Measurements from ENCODE around the gene PAF1. TPM values are rescaled to one million over a fixed set of nuclear protein-coding genes. Genes with fewer than 3 reads are reported as not detected.
"Not testable (repeated sequence)": the region's sequence is repeated elsewhere in the genome, so short reads cannot be mapped to it uniquely, and the experiment has no call there.

PAF1 gene
- total RNA-seq, 2 donors from 2014 or later, result 31.9 to 41.6 TPM

DNA sequence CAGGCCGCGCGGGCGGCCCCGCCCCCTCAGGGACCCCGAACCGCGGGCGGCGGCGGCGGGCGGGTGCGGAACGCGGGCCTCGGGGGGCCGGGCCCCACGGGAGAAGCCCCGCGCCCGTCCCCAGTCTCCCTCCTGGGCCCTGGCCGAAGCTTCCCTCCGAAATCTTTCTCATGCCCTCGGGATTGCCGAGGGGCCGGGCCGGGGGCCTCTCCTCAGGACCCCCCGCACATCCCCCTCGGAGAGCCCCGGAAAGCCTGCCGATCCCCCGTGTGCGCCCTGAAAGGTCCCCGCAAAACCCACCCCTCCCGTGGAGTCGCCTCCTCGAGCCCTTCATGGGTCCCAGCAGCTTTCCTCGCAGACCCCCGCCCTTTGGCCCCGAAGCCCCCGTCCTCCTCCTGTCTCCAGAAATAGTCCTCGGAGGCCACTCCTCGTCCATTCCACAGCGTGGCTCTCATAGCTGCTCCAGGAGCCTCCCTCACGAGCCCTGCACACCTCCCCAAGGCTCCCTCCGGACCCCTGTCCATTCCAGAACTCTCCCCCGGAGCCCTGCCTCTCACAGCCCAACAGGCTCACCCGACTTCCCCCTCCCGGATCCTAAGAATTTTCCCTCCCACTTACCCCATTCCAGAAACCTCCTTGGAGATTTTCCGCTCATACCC lies 48.1 kb downstream of the PAF1 start:
- H3K27ac ChIP-seq, result peak overlapping the region; percentile 27
- intact Hi-C loops (cut with DNase I), result no loop called here
- peaks cover 5% of the 10 kb centered on the region for H3K4me1 ChIP-seq
- peak overlapping the region; percentile 63 for H3K4me3 ChIP-seq
- no peak for DNase-seq
- H3K9ac ChIP-seq (ENCODE audit: low read depth in 2 of 2, low read length in 2 of 2), result peak overlapping the region; percentile 88 to 93
- H3K9me3 ChIP-seq, result no peaks in the 10 kb centered on the region
- no peaks in the 10 kb centered on the region for H3K36me3 ChIP-seq
- TF ChIP-seq CTCF (IDR thresholded peaks at IDR 0.05), result no peak
- H3K27me3 ChIP-seq, result no peaks in the 10 kb centered on the region

DNA sequence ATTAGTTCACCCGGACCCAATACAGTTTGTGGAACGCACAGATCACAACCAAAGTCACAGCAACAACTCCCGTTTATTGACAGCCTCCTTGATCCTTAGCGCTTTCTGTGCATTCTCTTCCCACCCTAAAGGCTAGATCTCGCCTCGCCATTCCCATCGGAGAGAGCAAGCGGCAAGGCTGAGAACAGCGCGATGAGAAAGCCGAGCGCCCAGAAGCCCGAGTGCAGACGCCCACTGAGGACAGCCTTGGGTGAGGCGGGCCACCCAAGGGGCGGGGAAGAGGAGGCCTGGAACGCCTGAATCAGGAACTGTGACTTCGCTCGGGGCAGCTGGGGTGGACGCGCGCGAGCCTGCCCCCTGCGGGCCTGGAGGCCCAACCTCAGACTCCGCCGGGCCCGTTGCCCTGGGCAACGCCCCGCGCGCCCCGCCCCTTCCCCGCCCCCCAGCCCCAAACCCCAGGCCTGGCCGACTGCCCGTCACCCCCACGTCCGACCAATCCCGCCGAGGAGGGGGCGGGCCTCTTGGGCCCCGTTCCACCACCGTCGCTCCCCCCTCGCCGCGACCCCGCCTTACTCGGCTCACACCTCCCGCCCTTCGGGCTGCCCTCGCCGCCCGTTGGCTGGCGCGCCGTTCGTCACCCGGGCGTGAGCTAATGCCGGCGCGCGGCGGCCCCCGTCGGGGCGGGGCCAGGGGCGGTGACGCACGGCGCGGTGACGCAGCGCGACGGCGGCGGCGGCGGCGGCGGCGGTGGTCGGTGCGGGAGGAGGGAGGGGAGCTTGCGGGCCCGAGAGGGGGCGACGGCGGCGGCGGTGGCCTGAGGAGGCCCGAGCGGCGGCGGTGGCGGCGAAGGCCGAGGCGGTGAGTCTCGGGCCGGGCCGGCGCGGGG lies 48.9 kb downstream of the PAF1 start, which contains the start of gene SAMD4B:
Gene SAMD4B (plus strand): TSS at position 703 of the 886 bp plus-strand sequence. CDS start 14,473 bp downstream, outside the sequence.
- peak; percentile 98 for DNase-seq
- H3K9ac ChIP-seq (ENCODE audit: low read depth in 2 of 2, low read length in 2 of 2), result peak within 1 kb of the TSS; percentile 93 to 97
- peak within 1 kb of the TSS; percentile 89 for H3K27ac ChIP-seq
- peak within 1 kb of the TSS; percentile 80 for H3K4me3 ChIP-seq
- no peaks in the 10 kb centered on the region for H3K36me3 ChIP-seq
- H3K9me3 ChIP-seq, result no peaks in the 10 kb centered on the region
- peak; percentile 84 for TF ChIP-seq CTCF (IDR thresholded peaks at IDR 0.05)
- H3K27me3 ChIP-seq, result no peaks in the 10 kb centered on the region
- intact Hi-C loops (cut with DNase I), result no loop called here
- H3K4me1 ChIP-seq, result peaks cover 5% of the 10 kb centered on the region

- intact Hi-C loops (cut with DNase I), result no loop called here
- peak overlapping the region; percentile 72 to 97 for H3K9ac ChIP-seq (ENCODE audit: low read depth in 2 of 2, low read length in 2 of 2)
- TF ChIP-seq CTCF (IDR thresholded peaks at IDR 0.05), result no peak
- peak overlapping the region; percentile 80 for H3K4me3 ChIP-seq
- peak; percentile 38 for DNase-seq
- no peaks in the 10 kb centered on the region for H3K36me3 ChIP-seq
- H3K9me3 ChIP-seq, result no peaks in the 10 kb centered on the region
- H3K27ac ChIP-seq, result peak overlapping the region; percentile 89
- peaks cover 5% of the 10 kb centered on the region for H3K4me1 ChIP-seq
- no peaks in the 10 kb centered on the region for H3K27me3 ChIP-seq
These were observed 49.7 kb downstream of the PAF1 start for GRCh38 chr19:39341129-39341718.

- H3K4me1 ChIP-seq; intact Hi-C loops (cut with DNase I); DNase-seq: not testable (repeated sequence)
These were observed 50.8 kb downstream of the PAF1 start for GRCh38 chr19:39340156-39340555.

DNA sequence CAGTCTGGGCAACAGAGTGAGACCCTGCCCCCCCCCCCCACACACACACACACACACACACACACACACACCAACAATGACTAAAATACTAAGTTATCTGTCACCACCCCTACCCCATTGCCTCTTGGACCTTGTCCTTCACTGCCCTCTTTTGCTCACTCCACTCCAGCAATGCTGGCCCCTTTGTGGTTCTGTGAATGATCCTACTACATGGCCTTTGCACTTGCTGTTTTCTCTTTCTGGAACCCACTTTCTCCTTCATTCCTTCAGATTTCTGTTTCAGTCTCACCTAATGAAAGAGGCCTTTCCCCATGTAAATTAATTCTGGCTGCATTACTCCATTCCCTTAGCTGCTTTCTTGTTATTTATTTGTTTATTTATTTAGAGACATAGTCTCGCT lies 51.2 kb downstream of the PAF1 start:
- no peak overlapping the region for H3K4me3 ChIP-seq
- no peak overlapping the region for H3K9ac ChIP-seq (ENCODE audit: low read depth in 2 of 2, low read length in 2 of 2)
- H3K27me3 ChIP-seq, result no peaks in the 10 kb centered on the region
- no peaks in the 10 kb centered on the region for H3K36me3 ChIP-seq
- intact Hi-C loops (cut with DNase I), result no loop called here
- DNase-seq, result no peak
- peaks cover 5% of the 10 kb centered on the region for H3K4me1 ChIP-seq
- no peak for TF ChIP-seq CTCF (IDR thresholded peaks at IDR 0.05)
- no peaks in the 10 kb centered on the region for H3K9me3 ChIP-seq
- no peak overlapping the region for H3K27ac ChIP-seq

More at GRCh38 chr19:39340156-39340555, 50.8 kb downstream of the PAF1 start:
- H3K4me3 ChIP-seq; H3K9ac ChIP-seq (ENCODE audit: low read depth in 2 of 2, low read length in 2 of 2); H3K36me3 ChIP-seq; H3K27ac ChIP-seq; H3K9me3 ChIP-seq; H3K27me3 ChIP-seq: not testable (repeated sequence)
